Chondrocyte (in vitro differentiated cells): ENCODE data around the gene GABRB1. TPM values are rescaled to one million over a fixed set of nuclear protein-coding genes. Genes with fewer than 3 reads are reported as not detected.

ENCODE experiments used
- DNase-seq: peaks from one replicate; pipeline ENCODE4 v3.0.0; 2021; ENCODE audit warnings: mixed read lengths, low spot score
- H3K27ac Mint-ChIP-seq: one replicate; pipeline ENCODE4 v1.8.0; 2021; ENCODE audit warnings: mild to moderate bottlenecking, moderate library complexity, mixed read lengths; ENCODE audit not compliant: unreplicated experiment
- H3K27me3 Mint-ChIP-seq: 2 replicates; pipeline ENCODE4 v1.8.0; 2021; ENCODE audit warnings: low read depth, mixed read lengths
- H3K36me3 Mint-ChIP-seq: 2 replicates; pipeline ENCODE4 v1.8.0; 2021; ENCODE audit warnings: low read depth, mixed read lengths
- H3K4me1 Mint-ChIP-seq: 2 replicates; pipeline ENCODE4 v1.8.0; 2021; ENCODE audit warnings: low read depth, mild to moderate bottlenecking, mixed read lengths
- H3K4me3 Mint-ChIP-seq: one replicate; pipeline ENCODE4 v1.8.0; 2021; ENCODE audit warnings: mild to moderate bottlenecking, moderate library complexity, mixed read lengths; ENCODE audit not compliant: unreplicated experiment
- H3K9me3 Mint-ChIP-seq: 2 replicates; pipeline ENCODE4 v1.8.0; 2021; ENCODE audit warnings: low read depth, mixed read lengths
- CTCF ChIP-seq: fragments of 200-600 bp; sonication (generic); IDR thresholded peaks from 2 replicates; pipeline ENCODE4 v1.5.0; 2021; ENCODE audit warnings: antibody characterized with exemption, mild to moderate bottlenecking, moderate library complexity
- total RNA-seq: library from RNA; stranded (reverse); gene quantifications from 3 replicates; pipeline ENCODE4 v1.2.1, GENCODE V29; 2021

The GABRB1 gene
- total RNA-seq, 1 donor from 2014 or later, result not detected

DNA sequence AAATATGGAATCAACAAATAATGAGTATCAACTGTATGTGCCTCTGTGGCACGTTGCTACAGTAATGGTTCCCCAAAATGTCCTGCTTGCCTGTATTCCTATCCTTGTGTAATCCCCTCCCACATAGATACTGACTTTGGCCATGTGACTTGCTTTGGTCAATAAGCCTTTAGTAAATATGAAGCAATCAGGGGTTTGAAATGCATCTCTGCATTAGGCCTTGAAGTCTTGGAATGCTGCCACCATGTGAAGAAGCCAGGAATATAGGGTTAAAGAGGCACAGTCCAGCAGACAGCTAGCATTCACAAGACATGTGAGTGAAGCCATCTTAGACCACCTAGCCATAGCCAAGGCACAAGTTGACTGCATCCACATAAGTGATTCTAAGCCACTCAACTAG lies 190.9 kb downstream of the GABRB1 start:
- no peak for TF ChIP-seq CTCF
- H3K9me3 Mint-ChIP-seq, result no peaks in the 10 kb centered on the region
- no peak overlapping the region for H3K27ac Mint-ChIP-seq
- DNase-seq, result no peak
- no peaks in the 10 kb centered on the region for H3K36me3 Mint-ChIP-seq
- H3K4me3 Mint-ChIP-seq, result no peak overlapping the region
- peaks cover 7% of the 10 kb centered on the region for H3K27me3 Mint-ChIP-seq
- peaks cover 13% of the 10 kb centered on the region for H3K4me1 Mint-ChIP-seq

DNA sequence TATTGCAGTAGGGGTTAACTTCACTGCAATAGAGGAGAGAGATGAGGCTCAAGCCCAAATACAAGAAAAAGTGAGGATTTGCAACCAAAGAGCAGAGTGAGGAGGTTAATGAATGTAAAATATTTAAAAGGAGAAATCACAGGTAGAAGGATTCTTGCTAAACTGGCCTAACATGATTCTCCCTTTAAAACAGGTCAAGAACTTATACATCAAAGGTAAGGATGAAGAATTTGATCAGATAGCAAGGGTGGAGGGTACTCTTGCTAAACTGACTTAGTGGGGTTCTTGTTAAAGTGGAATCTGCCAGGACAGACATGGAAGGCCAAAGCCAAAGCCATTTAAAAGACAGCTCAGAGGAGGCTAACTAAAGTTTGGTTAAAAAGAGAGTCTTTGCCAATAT lies 193.0 kb downstream of the GABRB1 start:
- Mint-ChIP-seq H3K27ac (no peak overlapping the region), H3K9me3 (no peaks in the 10 kb centered on the region), H3K36me3 (no peaks in the 10 kb centered on the region), H3K4me1 (peaks cover 16% of the 10 kb centered on the region), H3K27me3 (peaks cover 10% of the 10 kb centered on the region), H3K4me3 (no peak overlapping the region)
- DNase-seq, result no peak
- no peak for TF ChIP-seq CTCF

DNA sequence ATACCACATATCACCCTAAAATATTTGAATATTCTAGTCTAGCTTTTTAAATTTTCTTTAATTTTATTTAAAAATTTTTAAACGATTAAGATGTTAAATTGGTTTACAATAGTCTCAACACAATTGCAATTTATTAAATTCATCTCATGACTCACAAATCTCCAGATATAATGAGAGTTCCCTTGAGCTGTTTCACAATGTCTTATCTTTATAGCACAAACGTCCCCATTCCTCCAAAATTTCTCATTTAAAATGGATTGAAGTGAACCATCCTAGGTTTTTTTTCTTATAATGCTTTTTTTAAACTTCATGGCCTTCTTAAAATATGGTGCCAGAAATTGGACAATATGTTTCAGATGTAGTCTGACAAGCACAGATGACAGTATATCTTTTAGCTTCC lies 204.4 kb downstream of the GABRB1 start:
- no peak overlapping the region for H3K4me3 Mint-ChIP-seq
- peaks cover 25% of the 10 kb centered on the region for H3K4me1 Mint-ChIP-seq
- no peak for DNase-seq
- no peaks in the 10 kb centered on the region for H3K36me3 Mint-ChIP-seq
- peaks cover 19% of the 10 kb centered on the region for H3K27me3 Mint-ChIP-seq
- no peak overlapping the region for H3K27ac Mint-ChIP-seq
- H3K9me3 Mint-ChIP-seq, result no peaks in the 10 kb centered on the region
- no peak for TF ChIP-seq CTCF

- Mint-ChIP-seq H3K9me3 (peaks cover 5% of the 10 kb centered on the region), H3K27ac (no peak overlapping the region), H3K4me1 (peaks cover 25% of the 10 kb centered on the region), H3K4me3 (no peak overlapping the region), H3K27me3 (peaks cover 15% of the 10 kb centered on the region), H3K36me3 (peaks cover 1% of the 10 kb centered on the region)
- no peak for TF ChIP-seq CTCF
- no peak for DNase-seq
Measured at GRCh38 chr4:47238667-47239066, 207.3 kb downstream of the GABRB1 start.

GRCh38 chr4:47239649-47240048 lies 208.3 kb downstream of the GABRB1 start:
- Mint-ChIP-seq H3K4me3 (no peak overlapping the region), H3K4me1 (peaks cover 25% of the 10 kb centered on the region), H3K36me3 (peaks cover 2% of the 10 kb centered on the region), H3K27me3 (peaks cover 15% of the 10 kb centered on the region), H3K27ac (no peak overlapping the region), H3K9me3 (peaks cover 5% of the 10 kb centered on the region)
- no peak for TF ChIP-seq CTCF
- DNase-seq, result no peak
